HG03521 (cell line): ENCODE data around the gene CTNND2.
"Not testable (repeated sequence)": the region's sequence is repeated elsewhere in the genome, so short reads cannot be mapped to it uniquely, and the experiment has no call there.

Experiments used
- ATAC-seq: cut with Tn5 transposase; IDR thresholded peaks from one replicate; pipeline ENCODE4 v1.9.1; 2021; ENCODE audit warnings: mild to moderate bottlenecking, moderate library complexity; ENCODE audit not compliant: unreplicated experiment

The CTNND2 gene

GRCh38 chr5:11684607-11685006 lies 219.6 kb downstream of the CTNND2 start:
- no peak for ATAC-seq

DNA sequence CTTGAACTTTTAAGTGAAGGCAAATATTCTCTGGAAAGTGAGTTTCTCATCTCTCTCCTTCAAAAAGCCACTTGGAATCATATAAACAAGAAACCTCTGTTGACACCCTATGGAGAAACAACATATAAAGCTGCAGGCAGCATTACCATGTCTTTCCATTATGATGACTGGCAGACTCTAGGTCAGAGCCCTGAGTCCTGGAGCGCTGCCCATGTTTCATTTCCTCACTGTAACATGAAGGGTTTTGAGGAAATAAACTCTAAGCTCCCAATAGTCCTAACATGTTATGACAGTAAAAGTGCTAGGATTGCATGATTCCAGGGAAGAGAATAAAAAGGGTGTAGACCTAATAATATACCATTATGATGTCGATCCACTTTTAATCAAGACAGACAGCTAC lies 220.6 kb downstream of the CTNND2 start:
- no peak for ATAC-seq

DNA sequence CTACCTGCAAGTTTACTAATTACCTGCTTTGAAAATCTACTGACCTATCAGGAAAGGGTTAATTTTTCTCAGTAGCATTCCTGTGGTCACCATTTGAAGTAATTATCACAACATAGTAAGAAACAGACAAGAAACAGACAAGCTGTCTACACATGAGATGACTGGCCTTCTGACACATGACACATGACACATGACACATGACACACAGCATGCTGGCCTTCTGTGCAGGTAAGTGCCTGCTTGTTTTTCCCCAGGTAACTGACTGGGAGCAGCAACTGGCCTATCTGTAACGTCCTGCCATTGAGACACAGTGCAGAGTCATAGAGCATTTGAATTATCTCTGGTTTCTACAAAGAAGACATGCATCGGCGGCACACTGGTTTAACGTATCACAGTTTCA lies 222.4 kb downstream of the CTNND2 start:
- no peak for ATAC-seq

- no peak for ATAC-seq
These were observed 224.6 kb downstream of the CTNND2 start for GRCh38 chr5:11679676-11680075.

DNA sequence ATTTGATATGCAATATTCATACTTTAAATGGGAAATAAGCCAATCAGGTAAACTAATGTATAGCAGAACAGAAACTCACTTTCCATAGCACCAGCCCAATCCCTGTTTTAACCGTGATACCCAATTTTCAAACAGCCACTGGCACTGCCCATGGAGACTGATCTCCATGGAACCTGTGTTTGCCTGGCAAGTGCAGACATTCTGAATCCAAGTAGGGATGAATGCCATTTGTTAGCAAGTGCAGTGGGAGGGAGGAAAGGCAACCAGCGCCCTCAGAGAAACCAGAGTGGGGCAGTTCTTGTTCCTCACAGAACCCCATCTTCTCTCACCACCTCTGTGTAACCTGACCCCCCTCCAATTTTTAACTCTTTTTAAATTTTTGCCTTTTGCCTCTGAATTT lies 229.1 kb downstream of the CTNND2 start:
- no peak for ATAC-seq

- ATAC-seq = no peak
These were observed 231.7 kb downstream of the CTNND2 start for GRCh38 chr5:11672385-11673085.

- ATAC-seq = no peak
These were observed 245.9 kb downstream of the CTNND2 start for GRCh38 chr5:11658376-11658775.

DNA sequence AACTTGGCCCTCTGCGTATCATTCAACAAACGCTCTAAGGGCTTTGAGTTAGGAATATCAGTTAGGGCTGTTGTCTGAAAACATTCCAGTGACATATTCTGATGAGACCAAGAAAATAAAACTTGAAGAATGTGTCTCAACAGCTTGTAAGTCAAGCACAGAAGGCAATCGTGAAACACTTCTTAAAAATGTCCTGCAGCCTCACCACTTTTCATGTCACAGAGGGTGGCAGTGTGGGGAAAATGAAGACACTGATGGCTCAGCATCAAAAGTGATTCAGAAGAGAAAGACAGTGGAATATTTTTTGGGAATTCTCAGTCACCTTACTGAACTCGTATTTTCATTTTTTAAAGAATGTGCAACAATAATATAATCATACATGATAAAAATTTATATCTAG lies 247.3 kb downstream of the CTNND2 start:
- no peak for ATAC-seq

- no peak for ATAC-seq
These were observed 248.6 kb downstream of the CTNND2 start for GRCh38 chr5:11655681-11656080.

DNA sequence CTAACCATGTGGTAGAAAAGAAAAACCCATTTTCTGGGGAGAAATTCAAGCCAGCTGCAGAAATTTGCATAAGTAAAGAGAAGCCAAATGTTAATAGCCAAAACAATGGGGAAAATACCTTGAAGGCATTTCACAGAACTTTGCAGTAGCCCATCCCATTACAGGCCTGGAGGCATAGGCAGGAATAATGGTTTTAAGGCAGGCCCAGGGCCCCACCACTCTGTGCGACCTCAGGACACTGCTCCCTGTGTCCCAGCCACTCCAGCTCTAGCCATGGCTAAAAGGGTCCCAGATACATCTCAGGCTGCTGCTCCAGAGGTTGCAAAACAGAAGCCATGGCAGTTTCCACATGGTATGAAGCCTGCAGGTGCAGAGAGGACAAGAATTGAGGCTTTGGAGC lies 253.3 kb downstream of the CTNND2 start:
- no peak for ATAC-seq

DNA sequence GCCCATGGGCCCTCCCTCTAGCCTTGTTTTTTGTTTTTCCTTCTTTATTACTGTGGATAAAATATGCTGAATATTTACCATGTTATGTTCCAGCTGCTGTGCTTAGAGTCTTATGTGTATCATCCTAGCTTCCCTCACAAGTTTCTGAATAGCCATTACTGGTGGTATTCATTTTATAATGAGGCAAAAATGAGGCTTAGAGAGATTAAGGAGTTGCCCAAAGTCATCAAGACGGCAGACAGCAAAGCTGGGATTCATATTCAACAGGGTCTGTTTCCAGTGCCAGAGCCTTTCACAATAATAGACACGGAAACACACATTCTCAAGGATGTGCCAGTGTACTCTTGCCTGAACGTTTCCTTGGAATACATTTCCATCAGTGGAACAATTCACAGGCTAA lies 258.1 kb downstream of the CTNND2 start:
- ATAC-seq = no peak

- no peak for ATAC-seq
These were observed 261.8 kb downstream of the CTNND2 start for GRCh38 chr5:11642438-11642837.

GRCh38 chr5:11640158-11640873 lies 263.9 kb downstream of the CTNND2 start:
- no peak for ATAC-seq

GRCh38 chr5:11622785-11623184 lies 281.5 kb downstream of the CTNND2 start:
- no peak for ATAC-seq

DNA sequence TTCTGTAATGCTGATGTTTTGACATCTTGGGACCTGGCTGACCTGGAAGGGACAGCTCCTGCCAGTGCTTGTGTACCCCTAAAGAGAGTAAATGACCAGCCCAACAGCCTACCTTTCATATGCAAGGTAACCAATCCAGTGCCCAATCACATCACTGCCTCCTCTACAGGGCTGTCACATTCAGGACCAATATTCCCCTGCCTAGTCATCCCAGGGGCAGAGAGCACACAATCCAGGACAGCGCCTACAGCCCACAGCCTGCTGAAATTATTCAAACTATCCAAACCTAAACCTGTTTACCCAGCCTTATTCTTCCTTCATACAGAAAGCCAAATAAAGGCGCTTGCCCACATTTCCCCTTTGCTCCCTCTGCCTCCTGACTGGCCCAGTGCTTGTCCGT lies 284.1 kb downstream of the CTNND2 start:
- ATAC-seq = no peak

DNA sequence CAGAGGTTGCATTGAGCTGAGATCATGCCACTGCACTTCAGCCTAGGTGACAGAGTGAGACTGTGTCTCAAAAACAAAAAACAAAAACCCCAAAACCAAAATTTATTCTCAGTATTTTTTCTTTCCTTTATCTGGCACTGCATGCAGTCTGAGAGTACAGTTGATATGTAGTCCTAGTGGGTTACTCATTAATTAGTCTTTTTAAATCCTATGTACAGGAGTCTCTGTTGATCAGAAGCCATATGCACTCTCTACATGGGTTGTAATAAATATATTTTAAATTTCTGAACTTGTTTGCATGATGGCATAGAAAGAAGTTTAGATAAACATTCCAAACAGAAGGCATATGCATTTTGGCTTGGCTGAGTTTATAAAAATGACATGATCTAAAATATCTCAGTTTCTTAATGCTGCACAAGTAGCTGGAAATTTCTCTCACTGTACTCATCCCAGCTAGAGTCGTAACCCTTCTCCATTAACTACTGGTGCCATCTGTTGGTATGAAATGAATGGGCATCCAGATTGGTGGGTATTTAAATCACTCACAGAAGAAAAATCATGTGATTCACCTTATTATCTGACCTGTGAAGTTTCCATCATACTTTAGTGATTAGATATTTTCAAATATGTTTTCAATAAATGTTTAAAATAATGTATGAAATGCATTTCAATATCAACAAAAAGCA lies 284.8 kb downstream of the CTNND2 start:
- no peak for ATAC-seq

DNA sequence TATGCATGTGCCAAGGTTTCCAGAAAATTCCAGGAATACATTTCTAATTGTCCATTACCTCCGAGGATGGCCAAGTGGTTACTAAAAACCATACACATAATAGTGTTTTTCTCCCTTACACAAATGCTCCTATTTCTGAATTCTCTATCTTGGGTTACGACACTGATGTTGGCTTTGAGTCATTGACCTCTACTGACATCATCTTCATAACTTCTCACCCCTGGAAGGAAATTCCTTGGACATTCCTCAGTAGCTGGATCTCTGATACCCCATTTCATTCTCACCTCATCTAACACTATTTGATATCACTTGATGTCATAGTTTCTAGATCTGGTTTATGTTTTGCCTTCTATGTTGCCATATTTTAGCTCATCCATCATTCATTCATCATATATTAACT lies 287.2 kb downstream of the CTNND2 start:
- no peak for ATAC-seq

DNA sequence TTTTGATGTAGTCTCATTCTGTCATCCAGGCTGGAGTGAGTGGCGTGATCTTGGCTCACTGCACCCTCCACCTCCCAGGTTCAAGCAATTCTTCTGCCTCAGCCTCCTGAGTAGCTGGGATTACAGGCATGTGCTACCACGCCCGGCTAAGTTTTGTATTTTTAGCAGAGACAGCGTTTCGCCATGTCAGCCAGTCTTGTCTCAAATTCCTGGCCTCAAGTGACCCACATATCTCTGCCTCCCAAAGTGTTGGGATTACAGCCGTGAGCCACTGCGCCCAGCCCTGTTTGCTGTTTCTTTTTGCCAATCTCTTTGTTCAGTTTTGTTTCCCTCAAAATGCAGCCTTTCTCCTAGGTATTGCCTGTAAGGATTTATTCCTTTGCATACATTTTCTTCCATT lies 287.6 kb downstream of the CTNND2 start:
- ATAC-seq = not testable (repeated sequence)

DNA sequence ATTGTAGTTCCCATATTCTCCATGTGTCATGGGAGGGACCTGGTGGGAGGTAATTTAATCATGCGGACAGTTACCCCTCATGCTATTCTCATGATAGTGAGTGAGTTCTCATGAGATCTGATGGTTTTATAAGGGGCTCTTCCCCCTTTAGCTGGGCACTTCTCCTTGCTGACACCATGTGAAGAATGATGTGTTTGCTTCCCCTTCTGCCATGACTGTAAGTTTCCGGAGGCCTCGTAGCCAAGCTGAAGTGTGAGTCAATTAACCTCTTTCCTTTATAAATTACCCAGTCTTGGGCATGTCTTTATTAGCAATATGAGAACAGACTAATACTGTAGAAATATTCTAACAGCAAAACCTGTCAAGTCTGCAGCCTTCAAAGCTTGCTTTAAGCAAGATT lies 293.2 kb downstream of the CTNND2 start:
- ATAC-seq = no peak

DNA sequence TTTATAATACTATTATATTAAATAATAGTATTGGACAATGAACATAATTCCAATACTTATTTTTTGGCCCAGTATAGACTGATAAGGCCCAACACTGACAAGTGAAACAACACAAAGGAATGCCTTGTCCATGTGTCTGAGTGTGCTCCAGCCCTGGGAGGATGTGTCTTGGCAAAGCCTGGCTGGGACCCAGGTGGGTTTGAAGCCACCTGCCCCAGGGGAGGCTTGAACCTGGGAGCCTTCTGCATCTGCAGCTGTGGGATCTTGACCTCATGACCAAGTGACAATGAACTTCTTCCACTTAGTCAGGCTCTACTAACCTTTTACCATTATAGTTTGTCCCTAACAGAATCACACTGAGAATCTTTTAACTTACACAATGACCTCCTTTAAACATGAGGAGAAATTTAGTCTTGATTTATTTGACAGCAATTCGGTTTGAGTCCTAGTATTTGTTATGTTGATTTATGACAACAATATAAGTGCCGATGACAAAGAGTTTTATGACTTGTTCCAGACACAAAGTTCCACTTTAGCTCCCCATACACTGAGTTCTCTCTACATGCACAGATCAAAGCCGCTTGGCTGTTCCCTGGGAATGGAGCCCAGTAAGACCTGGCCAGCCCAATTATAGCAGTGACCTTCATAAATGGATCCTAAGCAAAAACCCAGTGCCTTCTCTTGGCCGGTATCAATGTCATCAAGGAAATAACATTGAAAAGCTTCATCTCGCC lies 294.5 kb downstream of the CTNND2 start:
- ATAC-seq = no peak

GRCh38 chr5:11608530-11608929 lies 295.7 kb downstream of the CTNND2 start:
- no peak for ATAC-seq
